ENCODE results near the gene LHPP. TPM values are rescaled to one million over a fixed set of nuclear protein-coding genes. Genes with fewer than 3 reads are reported as not detected.

The LHPP gene
- total RNA-seq, 4 donors from 2014 or later: 20.3 to 116 (median 22.4) TPM

DNA sequence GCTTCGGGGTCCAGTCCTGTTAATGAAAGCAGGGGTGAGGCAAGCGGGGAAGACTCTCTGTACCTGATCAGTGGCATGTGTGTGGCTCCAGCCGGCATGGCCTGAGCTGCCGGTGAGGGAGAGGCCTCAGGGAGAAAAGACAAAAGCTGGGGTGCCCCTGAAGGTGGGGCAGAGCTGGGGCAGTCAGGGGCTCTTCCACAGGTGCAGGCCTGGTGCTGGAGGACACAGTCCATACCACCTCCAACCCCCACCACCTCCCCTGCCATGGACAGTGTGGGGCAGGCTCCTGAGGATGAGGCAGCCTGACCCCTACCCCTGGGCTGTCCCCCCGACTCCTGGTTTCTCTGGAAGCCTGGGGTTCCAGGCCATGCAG is 129.5 kb downstream of the LHPP start:
- no peak for TF ChIP-seq POLR2AphosphoS5 (IDR thresholded peaks at IDR 0.05)
- no peak for TF ChIP-seq EP300 (IDR thresholded peaks at IDR 0.05; ENCODE audit: low read depth)
- TF ChIP-seq CTCF (IDR thresholded peaks at IDR 0.05): no peak
- TF ChIP-seq POLR2A (IDR thresholded peaks at IDR 0.05): no peak
- in situ Hi-C loops (cut with MboI; ENCODE audit: low pct_ligation_motif_present in 1 of 4, low pct_unique_long_range_greater_than_20kb in 1 of 4, low sequenced_read_pairs in 3 of 4) (no loop called here), intact Hi-C loops (cut with DNase I; ENCODE audit: low total_unique reads) (loop anchor here (10.0 kb wide), 1 partner anchor 1484 kb away; no protein-coding TSS in a partner anchor)
- H3K27me3 ChIP-seq: no peaks in the 10 kb centered on the region
- H3K27ac ChIP-seq: no peak overlapping the region
- DNase-seq: no peak
- 89% methylated on average over 4 of the region's 5 CpGs; no CpG with 5 or more reads in 1 of the 2 donors for WGBS, 2 donors (ENCODE audit: low coverage in 1 of 2)
- H3K9me3 ChIP-seq: no peaks in the 10 kb centered on the region
- H3K4me1 ChIP-seq: peaks cover 13 to 21% (median 15%) of the 10 kb centered on the region in 4 donors
- no peak overlapping the region for H3K4me3 ChIP-seq
- H3K36me3 ChIP-seq: no peaks in the 10 kb centered on the region

GRCh38 chr10:124592101-124592500 is 130.5 kb downstream of the LHPP start:
- Histone ChIP-seq H3K9me3 (no peaks in the 10 kb centered on the region), H3K4me1 (peaks cover 14 to 21% (median 15%) of the 10 kb centered on the region in 4 donors), H3K27ac (no peak overlapping the region), H3K36me3 (no peaks in the 10 kb centered on the region), H3K4me3 (no peak overlapping the region), H3K27me3 (no peaks in the 10 kb centered on the region)
- in situ Hi-C loops (cut with MboI; ENCODE audit: low pct_ligation_motif_present in 1 of 4, low pct_unique_long_range_greater_than_20kb in 1 of 4, low sequenced_read_pairs in 3 of 4): no loop called here
- TF ChIP-seq EP300 (IDR thresholded peaks at IDR 0.05; ENCODE audit: low read depth) (no peak), CTCF (IDR thresholded peaks at IDR 0.05) (no peak), POLR2AphosphoS5 (IDR thresholded peaks at IDR 0.05) (no peak), POLR2A (IDR thresholded peaks at IDR 0.05) (no peak)
- WGBS, 2 donors (ENCODE audit: low coverage in 1 of 2): 82% methylated on average over 7 of the region's 7 CpGs; no CpG with 5 or more reads in 1 of the 2 donors
- DNase-seq: no peak
- intact Hi-C loops (cut with DNase I; ENCODE audit: low total_unique reads): loop anchor here (10.0 kb wide), 1 partner anchor 1483 kb away; no protein-coding TSS in a partner anchor

DNA sequence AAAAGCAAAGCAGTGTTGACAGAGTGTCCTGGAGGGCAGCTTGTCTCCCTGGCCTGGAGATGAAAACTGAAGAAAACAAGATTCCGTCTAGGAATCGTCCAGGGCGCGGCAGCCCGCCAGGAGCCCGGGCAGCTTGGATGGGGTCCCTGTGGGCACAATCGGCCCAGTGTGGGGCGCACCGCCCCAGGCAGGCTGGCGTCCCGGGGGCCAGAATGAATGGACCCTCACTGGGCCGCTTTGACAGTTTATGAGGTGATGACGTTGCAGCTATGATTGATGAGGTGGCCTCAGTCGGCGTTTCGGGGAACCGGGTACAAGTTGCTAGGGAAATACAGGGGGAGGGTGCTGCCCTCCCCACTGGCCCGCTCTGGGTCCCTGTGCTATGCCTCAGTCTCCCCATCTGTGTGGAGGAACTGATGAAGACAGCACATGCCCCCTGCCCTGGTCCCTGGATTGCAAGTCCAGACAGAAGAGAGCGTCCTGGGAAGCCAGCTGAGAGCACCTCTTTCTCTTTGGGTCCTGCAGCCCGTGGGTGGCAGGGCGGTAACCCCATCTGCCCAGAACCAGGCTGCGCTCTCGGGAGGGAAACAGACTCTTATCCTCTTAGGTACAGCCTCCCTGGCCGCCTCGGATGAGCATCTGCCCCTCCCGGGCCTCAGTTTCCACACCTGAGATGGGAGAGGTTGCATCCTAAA is 131.3 kb downstream of the LHPP start:
- in situ Hi-C loops (cut with MboI; ENCODE audit: low pct_ligation_motif_present in 1 of 4, low pct_unique_long_range_greater_than_20kb in 1 of 4, low sequenced_read_pairs in 3 of 4) (no loop called here), intact Hi-C loops (cut with DNase I; ENCODE audit: low total_unique reads) (loop anchor here (10.0 kb wide), 1 partner anchor 1482 kb away; no protein-coding TSS in a partner anchor)
- Histone ChIP-seq H3K27me3 (no peaks in the 10 kb centered on the region), H3K9me3 (no peaks in the 10 kb centered on the region), H3K4me1 (peaks cover 14 to 19% (median 15%) of the 10 kb centered on the region in 4 donors), H3K4me3 (no peak overlapping the region), H3K36me3 (no peaks in the 10 kb centered on the region), H3K27ac (no peak overlapping the region)
- DNase-seq: no peak
- 91% methylated on average over 26 of the region's 26 CpGs; no CpG with 5 or more reads in 1 of the 2 donors for WGBS, 2 donors (ENCODE audit: low coverage in 1 of 2)
- no peak for TF ChIP-seq POLR2A (IDR thresholded peaks at IDR 0.05)
- TF ChIP-seq EP300 (IDR thresholded peaks at IDR 0.05; ENCODE audit: low read depth): no peak
- no peak for TF ChIP-seq POLR2AphosphoS5 (IDR thresholded peaks at IDR 0.05)
- TF ChIP-seq CTCF (IDR thresholded peaks at IDR 0.05): no peak

- no peak for DNase-seq
- H3K27me3 ChIP-seq: no peaks in the 10 kb centered on the region
- H3K4me3 ChIP-seq: no peak overlapping the region
- WGBS, 2 donors (ENCODE audit: low coverage in 1 of 2): 97% methylated on average over 17 of the region's 17 CpGs; no CpG with 5 or more reads in 1 of the 2 donors
- H3K4me1 ChIP-seq: peaks cover 10 to 13% (median 11%) of the 10 kb centered on the region in 4 donors
- in situ Hi-C loops (cut with MboI; ENCODE audit: low pct_ligation_motif_present in 1 of 4, low pct_unique_long_range_greater_than_20kb in 1 of 4, low sequenced_read_pairs in 3 of 4): no loop called here
- no peak overlapping the region for H3K27ac ChIP-seq
- no peaks in the 10 kb centered on the region for H3K36me3 ChIP-seq
- intact Hi-C loops (cut with DNase I; ENCODE audit: low total_unique reads): loop anchor here (10.0 kb wide), 1 partner anchor 1481 kb away; no protein-coding TSS in a partner anchor
- H3K9me3 ChIP-seq: no peaks in the 10 kb centered on the region
- TF ChIP-seq EP300 (IDR thresholded peaks at IDR 0.05; ENCODE audit: low read depth) (no peak), CTCF (IDR thresholded peaks at IDR 0.05) (no peak), POLR2A (IDR thresholded peaks at IDR 0.05) (no peak), POLR2AphosphoS5 (IDR thresholded peaks at IDR 0.05) (no peak)
These were observed 131.9 kb downstream of the LHPP start for GRCh38 chr10:124593431-124593985.

Measured in transverse colon (tissue), 4 donors.